Raji (cell line): ENCODE data around the gene UGT1A8.

Experiments used
- POLR2A ChIP-seq: IDR thresholded peaks from 2 replicates; pipeline ENCODE4 v1.6.1; 2011; ENCODE audit warnings: low read depth, low read length, control low read depth; ENCODE audit not compliant: insufficient read depth

Gene UGT1A8

DNA sequence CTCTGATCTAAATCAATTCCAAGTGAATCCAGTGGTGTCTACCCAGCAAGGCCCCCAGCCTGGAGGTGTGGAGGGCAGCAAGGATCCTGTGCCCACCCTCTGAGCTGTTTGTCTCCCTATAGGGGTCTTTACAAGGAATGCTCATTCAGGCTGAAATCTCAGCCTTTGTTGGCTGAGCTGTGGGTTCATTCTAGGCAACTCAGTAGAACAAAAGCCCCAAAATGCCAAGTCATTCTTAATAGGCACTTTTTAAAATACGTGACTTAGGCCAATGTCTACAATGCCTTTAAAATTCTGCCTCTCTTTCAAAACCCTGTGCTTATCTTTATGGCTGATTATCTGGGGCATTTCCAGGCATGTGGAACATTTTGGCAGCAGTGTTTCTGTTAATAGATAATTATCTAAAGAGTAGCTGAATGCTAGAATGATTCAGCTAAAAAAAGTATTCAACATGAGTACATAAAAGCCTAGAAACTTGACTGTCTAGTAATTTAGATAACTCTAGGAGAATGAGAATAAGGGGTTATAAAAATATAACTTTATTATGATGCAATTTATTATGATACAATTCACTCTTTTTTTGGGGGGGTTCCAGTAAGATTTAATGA lies 82.7 kb downstream of the UGT1A8 start:
- TF ChIP-seq POLR2A: no peak

DNA sequence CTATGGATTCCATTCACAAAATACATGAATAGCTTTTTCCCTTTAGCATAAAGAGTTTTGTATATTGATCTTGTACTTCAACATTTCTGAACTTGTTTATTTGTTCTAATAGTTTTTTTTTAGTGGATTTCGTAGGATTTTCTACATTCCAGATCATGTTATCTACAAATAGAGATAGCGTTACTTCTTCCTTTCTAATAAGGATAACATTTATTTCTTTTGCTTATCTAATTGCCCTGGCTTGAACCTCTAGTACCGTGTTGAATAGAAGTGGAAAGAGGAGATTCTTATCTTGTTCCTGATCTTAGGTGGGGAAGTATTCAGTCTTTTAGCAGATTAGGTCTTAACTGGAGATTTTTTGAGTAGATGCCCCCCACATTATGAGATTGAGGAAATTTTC lies 84.8 kb downstream of the UGT1A8 start:
- TF ChIP-seq POLR2A: no peak

DNA sequence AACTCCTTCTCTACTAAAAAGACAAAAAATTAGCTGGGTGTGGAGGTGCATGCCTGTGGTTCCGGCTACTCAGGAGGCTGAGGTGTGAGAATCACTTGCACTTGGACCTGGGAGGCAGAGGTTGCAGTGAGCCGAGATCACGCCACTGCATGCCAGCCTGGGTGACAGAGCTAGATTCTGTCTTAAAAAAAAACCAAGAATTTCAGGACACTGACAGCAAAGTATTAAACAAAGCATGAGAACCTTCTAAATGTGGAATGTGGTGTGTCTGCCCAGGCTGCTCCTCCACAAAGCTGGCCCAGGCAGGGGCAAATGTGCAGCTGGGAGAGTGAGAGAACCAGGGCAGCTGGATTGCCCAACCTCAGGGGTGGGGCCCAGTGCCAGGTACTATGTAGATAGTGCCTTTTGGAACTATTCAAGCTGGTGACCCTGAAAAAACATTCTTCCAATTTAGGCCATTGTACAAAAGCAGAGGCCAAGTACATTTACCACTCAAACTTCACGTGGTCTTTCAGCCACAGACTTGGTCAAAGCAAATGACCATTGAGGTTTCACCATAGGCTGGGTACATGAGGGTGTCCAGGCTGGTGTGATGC lies 88.6 kb downstream of the UGT1A8 start:
- no peak for TF ChIP-seq POLR2A

GRCh38 chr2:233706720-233707119 lies 89.3 kb downstream of the UGT1A8 start:
- no peak for TF ChIP-seq POLR2A

DNA sequence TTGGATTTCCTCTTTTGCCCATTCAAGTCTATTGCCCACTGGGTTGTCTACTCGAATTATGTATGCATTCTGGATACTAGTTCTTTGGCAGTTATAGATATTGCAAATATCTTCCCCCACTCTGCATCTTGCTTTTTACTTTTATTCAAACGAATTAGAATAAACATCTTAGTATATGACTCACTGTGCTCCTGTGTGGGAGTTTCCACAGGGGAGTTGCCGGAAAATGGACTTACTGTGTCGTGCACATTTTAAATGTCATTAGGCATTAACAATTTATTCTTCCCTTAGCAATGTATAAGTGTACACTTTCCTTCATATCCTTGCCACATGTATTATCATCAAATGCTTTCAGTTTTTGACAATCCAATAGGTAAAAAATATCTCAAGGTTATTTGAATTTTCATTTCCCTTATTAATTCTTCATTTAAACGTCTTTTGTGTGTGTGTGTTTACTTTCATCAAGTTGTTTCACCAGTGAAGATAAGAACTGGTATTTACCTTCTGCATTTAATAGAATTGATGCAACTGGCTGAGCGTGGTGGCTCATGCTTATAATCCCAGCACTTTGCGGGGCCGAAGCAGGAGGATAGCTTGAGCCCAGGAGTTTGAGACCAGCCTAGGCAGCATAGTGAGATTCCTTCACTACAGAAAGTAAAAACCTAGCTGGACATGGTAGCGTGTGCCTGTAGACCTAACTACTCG lies 90.7 kb downstream of the UGT1A8 start:
- no peak for TF ChIP-seq POLR2A

- no peak for TF ChIP-seq POLR2A
Measured at GRCh38 chr2:233708942-233709341, 91.5 kb downstream of the UGT1A8 start.

- TF ChIP-seq POLR2A: no peak
Measured at GRCh38 chr2:233711312-233712008, 94.0 kb downstream of the UGT1A8 start.

DNA sequence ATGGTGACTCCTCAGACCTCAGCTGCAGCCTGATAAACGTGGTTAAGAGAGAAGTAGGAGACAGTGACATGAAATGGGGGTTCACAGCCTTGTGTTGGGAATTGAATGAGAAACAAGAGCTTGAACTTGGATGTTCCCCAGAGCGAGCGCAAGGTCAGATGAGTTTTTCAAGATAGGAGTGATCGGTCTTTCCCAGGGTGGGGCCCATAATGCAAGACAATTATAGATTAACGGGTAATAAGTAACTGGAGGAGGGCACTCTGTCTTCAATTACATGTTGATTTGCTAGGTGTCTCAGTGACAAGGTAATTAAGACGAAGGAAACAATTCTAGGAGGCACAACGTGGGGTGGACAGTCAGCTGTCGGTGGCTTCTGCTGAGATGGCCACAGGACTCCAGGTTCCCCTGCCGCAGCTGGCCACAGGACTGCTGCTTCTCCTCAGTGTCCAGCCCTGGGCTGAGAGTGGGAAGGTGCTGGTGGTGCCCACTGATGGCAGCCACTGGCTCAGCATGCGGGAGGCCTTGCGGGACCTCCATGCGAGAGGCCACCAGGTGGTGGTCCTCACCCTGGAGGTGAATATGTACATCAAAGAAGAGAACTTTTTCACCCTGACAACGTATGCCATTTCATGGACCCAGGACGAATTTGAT lies 95.3 kb downstream of the UGT1A8 start, which contains the start of gene UGT1A5:
Gene UGT1A5 (plus strand): TSS at position 297 of the 651 bp plus-strand sequence. CDS start 85 bp downstream, at position 382.
- TF ChIP-seq POLR2A: no peak

DNA sequence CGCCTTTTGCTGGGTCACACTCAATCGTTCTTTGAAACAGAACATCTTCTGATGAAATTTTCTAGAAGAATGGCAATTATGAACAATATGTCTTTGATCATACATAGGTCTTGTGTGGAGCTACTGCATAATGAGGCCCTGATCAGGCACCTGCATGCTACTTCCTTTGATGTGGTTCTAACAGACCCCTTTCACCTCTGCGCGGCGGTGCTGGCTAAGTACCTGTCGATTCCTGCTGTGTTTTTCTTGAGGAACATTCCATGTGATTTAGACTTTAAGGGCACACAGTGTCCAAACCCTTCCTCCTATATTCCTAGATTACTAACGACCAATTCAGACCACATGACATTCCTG lies 95.8 kb downstream of the UGT1A8 start:
- TF ChIP-seq POLR2A: no peak

GRCh38 chr2:233714121-233714520 lies 96.7 kb downstream of the UGT1A8 start:
- TF ChIP-seq POLR2A: no peak

GRCh38 chr2:233718552-233718951 lies 101.1 kb downstream of the UGT1A8 start, which contains the start of gene UGT1A4:
Gene UGT1A4 (plus strand): TSS chr2:233718736. CDS start chr2:233718821, 85 bp downstream.
- no peak for TF ChIP-seq POLR2A

DNA sequence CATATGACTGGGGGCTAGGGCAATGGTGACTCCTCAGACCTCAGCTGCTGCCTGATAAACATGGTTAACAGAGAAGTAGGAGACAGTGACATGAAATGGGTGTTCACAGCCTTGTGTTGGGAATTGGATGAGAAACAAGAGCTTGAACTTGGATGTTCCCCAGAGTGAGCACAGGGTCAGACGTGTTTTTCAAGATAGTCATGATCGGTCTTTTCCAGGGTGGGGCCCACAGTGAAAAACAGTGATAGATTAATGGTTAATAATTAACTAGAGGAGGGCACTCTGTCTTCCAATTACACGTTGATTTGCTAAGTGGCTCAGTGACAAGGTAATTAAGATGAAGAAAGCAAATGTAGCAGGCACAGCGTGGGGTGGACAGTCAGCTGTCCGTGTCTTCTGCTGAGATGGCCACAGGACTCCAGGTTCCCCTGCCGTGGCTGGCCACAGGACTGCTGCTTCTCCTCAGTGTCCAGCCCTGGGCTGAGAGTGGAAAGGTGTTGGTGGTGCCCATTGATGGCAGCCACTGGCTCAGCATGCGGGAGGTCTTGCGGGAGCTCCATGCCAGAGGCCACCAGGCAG lies 111.4 kb downstream of the UGT1A8 start, which contains the start of gene UGT1A3:
Gene UGT1A3 (plus strand): TSS at position 320 of the 579 bp plus-strand sequence. CDS start 85 bp downstream, at position 405.
- TF ChIP-seq POLR2A: no peak

DNA sequence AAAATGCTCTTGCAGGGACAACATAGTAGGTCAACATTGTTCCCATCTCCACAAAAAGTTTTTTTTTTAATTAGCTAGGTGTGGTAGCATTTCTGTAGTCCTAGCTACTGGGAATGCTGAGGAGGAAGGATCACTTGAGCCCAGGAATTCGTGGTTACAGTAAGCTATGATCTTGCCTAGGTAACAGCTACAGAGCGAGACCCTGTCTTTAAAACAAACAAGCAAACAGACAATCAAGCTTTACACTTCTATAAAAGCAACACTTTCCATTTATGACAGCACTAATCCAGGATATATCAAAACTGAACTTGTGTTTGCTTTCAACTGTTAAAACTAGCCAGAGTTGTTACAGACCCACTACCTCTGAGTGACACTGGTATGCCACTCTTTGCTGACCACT lies 123.4 kb downstream of the UGT1A8 start:
- no peak for TF ChIP-seq POLR2A

DNA sequence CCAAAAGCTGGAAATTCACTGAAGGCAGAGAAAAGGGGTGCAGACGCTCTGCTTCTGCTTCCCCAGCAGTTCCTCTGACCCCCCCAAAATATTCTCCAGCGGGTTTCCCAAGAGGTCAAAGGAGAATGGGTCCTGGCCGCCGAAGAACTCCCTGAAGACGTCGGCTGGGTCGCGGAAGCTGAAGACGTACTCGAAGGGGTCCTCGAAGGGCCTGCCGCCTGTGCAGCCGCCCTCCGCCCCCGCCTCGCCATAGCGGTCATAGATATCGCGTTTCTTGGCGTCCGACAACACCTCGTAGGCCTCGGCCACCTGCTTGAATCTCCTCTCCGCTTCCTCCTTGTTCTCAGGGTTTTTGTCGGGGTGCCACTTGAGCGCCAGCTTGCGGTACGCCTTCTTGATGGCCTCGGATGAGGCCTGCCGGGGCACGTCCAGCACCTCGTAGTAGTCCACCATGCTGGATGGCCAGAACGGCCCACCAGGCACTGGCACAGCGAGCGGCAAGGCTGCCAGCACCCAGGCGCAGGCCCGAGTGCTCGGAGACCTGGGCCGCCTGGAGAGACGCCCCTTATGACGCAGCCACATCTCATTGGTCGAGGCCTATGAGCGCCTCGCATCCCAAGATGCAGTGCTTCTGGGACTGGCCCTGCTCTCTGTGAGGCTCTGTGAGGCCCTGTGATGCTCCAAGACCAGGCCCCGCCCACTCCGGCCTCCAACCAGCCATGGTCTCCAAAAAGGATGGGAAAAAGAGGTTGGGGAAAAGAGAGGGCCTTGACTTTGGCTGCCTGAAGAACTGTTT lies 126.2 kb downstream of the UGT1A8 start:
- no peak for TF ChIP-seq POLR2A
